Renal cortical epithelial cell (primary cell): ENCODE data around the gene SMIM29. TPM values are rescaled to one million over a fixed set of nuclear protein-coding genes. Genes with fewer than 3 reads are reported as not detected.

Experiments used
- total RNA-seq: library from RNA; depleted of rRNA; stranded (reverse); fragments of >200 nt; gene quantifications from 2 replicates; pipeline ENCODE4 v1.2.3, GENCODE V29; 2014

The SMIM29 gene
- total RNA-seq, 1 donor from 2014 or later = 9.9 TPM

Other genes starting within 250 kb of the SMIM29 start
- gene GRM4, start 102.9 kb downstream of the SMIM29 start, total RNA-seq = 0.05 TPM in 1 of 2 replicates, not detected in the other
- gene HMGA1, start 12.1 kb downstream of the SMIM29 start, total RNA-seq = 41.1 and 177 TPM in 2 replicates
- 19.3 and 26.9 TPM in 2 replicates for gene NUDT3, start 143.7 kb upstream of the SMIM29 start, total RNA-seq
- gene RPS10, start 177.1 kb upstream of the SMIM29 start, total RNA-seq = 755 and 4,125 TPM in 2 replicates
- gene PACSIN1, start 217.1 kb upstream of the SMIM29 start, total RNA-seq = under 0.01 TPM in 1 of 2 replicates, not detected in the other